Measurements from ENCODE around the gene SYCP2.

Gene SYCP2

DNA sequence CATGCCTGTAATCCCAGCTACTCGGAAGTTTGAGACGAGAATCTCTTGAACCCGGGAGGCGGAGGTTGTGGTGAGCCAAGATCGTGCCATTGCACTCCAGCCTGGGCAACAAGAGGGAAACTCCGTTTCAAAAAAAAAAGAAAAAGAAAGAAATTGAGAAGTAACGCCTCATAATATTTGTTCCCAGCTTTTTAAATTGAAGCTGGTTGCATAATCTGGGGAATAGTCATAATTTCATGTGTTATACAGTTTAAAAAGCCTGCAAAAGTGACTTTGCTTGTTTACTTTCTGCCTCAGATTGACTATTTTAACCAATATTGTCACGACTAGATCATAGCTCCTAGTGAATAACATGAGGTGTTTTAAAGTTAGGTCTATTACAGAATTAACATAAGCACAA lies 13.9 kb upstream of the SYCP2 start:
- no peak overlapping the region for H3K27ac ChIP-seq
- DNase-seq (ENCODE audit: low read depth, low spot score), result no peak

DNA sequence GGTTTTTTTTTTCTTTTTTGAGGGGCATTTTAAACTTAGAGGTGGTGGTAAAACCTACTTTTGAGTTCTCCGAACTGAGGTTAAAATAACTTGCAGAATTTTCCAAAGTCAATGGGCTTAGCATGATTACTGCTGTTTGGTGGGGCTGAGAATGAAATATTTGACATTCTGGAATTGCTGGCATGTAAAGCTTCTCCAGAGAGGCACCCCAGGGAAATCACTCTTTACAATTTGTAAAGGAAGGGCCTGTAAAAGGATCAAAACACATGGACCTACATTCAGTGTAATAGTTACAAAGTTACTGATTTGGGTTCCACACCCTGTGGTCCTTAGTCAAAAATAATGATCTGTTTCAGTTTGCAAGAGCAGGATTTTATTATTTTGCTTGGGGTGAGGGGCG lies 12.3 kb upstream of the SYCP2 start:
- H3K27ac ChIP-seq, result no peak overlapping the region
- DNase-seq (ENCODE audit: low read depth, low spot score), result no peak

DNA sequence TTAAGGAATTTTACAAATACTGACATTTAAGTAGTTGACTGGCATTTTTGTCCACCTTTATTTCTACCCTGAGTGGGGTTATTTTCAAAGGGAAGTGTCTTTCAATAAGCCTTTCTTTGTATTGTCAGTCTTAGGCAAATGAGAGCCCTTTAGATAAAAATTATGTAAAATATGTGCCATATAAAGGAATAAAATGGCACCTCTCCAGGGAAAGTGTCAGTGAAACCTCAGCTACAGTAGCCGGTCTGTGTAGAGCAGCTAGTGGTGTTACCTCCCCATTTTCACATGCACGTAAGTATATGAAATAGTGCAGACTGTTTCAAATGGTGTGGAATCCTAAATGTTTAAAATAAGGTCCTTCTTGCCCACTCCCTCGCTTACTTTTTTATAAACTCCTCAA lies 11.7 kb upstream of the SYCP2 start:
- DNase-seq (ENCODE audit: low read depth, low spot score), result no peak
- H3K27ac ChIP-seq, result no peak overlapping the region

DNA sequence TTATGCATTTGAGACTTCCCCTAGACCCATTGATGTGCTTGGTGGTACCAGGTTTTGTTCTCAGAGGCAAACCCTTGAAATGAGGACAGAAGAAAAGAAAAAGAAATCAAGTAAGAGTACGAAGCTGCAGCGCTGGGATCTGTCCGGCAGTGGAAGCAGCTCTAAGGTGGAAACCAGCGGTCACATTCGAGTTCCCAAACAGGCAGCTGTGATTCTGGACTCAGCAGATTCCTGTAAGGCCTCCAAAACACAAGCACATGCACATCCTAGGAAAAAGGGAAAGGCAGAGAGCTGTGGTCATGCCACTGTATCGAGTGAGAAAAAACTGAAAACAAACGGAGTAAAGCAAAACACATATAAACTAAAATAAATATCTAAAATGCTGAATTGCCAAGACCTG lies 11.3 kb upstream of the SYCP2 start:
- DNase-seq (ENCODE audit: low read depth, low spot score), result no peak
- H3K27ac ChIP-seq, result no peak overlapping the region

DNA sequence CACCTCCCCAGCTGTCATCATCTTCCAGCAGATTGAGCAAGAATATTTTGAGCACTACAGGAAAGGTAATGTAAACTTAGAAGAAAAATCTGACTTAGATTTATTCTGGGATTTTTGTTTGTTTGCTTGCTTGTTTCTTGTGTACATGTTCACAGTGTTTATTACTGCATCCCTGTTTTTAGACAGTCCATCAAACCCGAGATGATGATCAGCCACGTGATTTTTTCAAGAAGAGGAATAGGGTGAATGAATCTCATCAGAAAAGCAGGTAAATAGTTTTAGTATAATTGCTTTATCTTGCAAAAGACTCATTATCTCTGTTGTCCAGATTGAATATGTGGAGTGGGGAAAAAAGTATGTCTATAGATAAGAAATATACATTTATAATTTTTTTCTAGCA lies 8.8 kb upstream of the SYCP2 start:
- H3K27ac ChIP-seq, result no peak overlapping the region
- DNase-seq (ENCODE audit: low read depth, low spot score), result no peak

DNA sequence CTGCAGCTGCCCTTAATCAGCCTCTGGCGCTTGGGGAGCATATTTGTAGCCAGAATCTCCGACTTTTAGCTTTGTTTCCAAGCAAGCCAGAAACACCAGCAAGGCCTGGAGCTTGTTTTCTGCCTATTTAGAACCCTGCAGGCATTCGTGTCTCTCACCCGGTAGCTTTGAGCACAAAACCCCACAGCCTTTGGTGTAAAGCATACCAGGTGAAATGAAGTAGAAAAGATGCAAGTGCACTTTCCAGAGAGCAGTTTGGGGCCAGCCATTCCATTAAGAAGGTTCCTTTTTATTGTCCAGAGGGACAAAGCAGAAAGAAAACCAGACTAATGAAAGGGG lies 7.5 kb upstream of the SYCP2 start:
- DNase-seq (ENCODE audit: low read depth, low spot score), result no peak

DNA sequence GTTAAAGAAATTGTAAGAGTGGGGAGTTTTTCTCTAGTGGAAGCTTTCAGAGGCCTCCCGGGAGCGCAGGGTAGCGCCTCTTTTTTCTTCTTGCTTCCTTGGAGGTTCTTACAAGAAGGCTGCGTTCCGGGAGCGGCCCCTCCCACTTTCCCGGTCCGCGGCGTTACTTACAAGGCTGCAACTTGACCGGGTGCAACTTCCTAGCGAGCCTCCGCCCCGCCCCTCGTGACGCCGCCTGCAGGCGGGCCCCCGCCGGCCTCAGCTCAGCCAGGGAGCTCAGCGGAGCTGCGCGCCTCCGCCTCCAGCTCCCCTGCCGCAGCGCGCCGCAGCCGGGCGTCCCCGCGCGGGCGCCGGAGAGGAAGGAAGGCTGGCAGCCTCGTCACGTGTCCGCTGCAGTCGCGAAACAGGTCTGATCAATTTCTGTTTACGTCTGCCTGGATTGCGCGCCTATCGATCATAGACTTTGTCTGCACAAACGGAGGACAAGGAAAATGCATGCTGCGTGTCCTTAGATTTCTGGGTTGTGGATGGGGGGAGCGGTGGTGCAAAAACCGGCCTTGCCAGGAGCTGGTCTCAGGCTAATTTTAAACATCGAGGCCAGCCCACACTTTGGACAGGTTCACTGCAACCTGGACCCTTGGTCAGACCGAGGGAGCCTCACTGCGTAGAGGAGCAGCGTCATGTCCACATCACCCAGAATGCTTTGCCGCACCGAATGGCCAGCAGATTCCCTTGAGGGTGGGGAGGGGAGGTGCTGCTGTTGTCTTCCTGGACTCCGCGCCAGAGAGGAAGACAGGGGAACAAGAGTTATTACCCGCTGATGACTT lies 6.9 kb upstream of the SYCP2 start, which contains the start of the genes FAM217B and PPP1R3D:
Gene FAM217B, plus strand, starts transcription at position 261 of the 827 bp plus-strand sequence. CDS start 3,555 bp downstream, outside the sequence.
Gene PPP1R3D, minus strand, starts transcription at position 177 of the 827 bp plus-strand sequence. CDS start 374 bp downstream, outside the sequence.
- peak; percentile 89 for DNase-seq (ENCODE audit: low read depth, low spot score)
- H3K27ac ChIP-seq, result peak within 1 kb of the TSS; percentile 90

More for the DNA sequence above, 7.5 kb upstream of the SYCP2 start:
- peak overlapping the region; percentile 90 for H3K27ac ChIP-seq

DNA sequence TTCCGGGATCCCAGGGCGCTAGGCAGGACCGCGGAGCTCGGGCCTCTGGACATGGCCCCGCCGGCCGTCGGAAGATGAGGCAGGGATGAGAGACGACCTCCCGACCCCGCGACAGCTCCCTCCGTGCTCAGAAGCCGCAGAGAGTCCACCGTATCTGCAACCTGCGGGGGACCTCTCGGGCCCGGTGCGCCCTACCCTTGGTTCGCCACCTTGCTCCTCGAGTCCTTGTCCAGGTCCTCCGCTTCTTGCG lies 6.4 kb upstream of the SYCP2 start:
- H3K27ac ChIP-seq, result peak overlapping the region; percentile 90
- DNase-seq (ENCODE audit: low read depth, low spot score), result no peak

DNA sequence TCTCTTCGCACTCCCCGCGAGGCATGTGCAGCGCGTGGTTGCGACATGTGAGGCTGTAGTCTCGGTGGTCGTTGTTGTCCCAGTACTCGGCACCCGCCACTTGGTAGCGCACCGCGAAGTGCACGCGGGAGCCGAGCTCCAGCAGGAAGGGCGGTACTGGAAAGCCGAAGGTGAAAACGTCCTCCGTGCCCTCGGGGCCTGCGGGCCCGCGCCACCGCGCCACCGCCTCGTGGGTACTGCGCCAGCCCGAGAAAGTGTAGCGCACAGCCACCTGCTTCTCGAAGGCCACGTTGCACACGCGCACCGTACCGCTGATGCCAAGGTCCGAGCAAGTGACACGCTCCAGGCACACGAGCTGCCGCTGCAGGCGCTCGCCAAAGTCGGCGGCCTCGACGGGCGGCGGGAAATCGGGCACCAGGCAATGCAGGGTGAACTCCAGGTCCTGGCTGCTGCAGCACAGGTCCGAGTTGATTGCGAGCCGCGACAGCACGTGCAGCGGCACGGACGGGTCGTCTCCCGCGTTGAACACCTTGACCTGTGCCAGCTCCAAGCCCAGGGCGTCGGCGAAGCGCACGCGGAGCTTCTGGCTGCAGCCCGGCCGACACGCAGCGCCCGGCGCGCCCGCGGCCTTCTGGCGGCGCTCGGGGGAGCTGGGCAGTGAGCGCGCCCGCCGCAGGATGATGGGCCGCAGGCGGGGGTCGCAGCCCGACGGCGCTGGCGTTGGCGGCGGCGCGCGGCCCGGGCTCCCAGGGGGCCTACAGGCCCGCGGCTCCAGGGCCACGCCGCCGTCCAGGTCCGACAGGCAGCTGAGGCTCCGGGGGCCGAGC lies 5.8 kb upstream of the SYCP2 start:
- peak overlapping the region; percentile 90 for H3K27ac ChIP-seq
- DNase-seq (ENCODE audit: low read depth, low spot score), result no peak

DNA sequence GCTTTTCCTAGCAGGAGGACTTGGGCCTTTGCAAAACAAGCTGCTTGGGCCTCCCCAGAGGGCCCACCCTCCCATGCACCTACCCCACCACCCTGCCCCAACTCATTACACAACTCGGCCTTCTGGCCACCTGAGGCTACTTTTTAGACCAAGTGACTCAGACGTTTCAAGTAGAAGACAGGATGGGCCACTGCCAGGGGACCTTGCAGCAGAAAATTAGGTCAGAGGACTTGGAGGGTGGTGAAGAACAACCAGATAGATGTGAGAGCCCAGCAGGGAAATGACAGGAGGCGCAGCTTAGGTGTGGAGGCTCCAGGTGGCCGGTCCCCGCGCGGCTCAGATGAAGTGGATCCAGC lies 5.2 kb upstream of the SYCP2 start:
- DNase-seq (ENCODE audit: low read depth, low spot score), result no peak
- peak overlapping the region; percentile 90 for H3K27ac ChIP-seq

DNA sequence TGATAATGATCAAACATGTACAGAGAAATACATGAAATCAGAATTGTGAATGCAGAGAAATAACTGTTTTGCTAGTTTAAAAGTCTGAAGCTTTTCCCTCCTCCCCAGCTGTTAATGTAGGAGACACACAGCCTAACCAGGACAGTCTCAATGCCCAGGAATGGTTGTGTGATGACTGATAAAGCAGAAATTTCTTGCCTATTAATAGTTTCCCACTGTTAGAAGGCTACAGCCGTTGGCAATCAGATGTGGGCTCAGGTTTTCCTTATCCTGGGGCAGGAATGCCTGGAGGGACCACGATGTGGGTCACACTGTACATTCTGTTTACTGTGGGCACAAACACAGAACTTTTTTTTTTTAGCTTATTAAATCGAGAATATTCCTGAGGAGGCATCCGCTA lies 4.8 kb upstream of the SYCP2 start:
- no peak for DNase-seq (ENCODE audit: low read depth, low spot score)
- peak overlapping the region; percentile 90 for H3K27ac ChIP-seq

DNA sequence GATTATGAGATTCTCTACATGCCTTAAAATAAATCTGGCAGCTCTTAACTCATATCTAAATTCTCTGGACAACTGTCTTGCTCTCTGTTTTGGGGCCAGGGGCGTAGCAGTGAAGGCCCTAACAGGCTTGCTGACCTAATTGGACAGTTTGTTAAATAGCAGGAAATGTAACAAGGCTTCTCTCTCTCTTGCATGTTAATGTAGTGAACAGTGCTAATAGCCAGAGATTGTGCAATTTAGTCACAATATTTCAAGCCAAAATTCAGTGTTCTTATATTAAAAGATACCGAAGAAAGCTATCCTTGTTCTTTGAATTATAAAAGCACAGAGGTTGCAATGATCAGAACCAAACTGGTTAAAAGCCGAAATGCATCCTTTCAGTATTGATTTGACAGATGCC lies 3.7 kb upstream of the SYCP2 start:
- no peak for DNase-seq (ENCODE audit: low read depth, low spot score)
- H3K27ac ChIP-seq, result no peak overlapping the region

DNA sequence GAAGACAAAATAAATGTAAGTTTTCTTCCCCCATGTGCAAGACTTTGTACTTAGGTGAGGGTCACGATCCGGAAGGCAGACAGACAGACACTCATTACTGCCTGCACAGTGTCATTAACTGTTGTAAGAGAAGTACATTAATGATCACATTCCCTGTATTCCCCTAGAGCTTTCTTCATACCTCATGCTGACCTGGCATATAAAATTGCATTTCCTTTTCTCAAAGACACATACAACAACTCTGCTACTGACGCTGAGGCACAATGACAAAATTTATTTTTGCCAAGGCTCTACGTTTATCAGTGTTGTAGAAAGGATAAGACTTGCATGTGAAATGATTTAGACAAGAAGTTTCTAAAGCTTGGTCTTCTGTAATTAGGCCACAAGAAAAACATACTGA lies 3.0 kb upstream of the SYCP2 start:
- H3K27ac ChIP-seq, result no peak overlapping the region
- DNase-seq (ENCODE audit: low read depth, low spot score), result no peak

DNA sequence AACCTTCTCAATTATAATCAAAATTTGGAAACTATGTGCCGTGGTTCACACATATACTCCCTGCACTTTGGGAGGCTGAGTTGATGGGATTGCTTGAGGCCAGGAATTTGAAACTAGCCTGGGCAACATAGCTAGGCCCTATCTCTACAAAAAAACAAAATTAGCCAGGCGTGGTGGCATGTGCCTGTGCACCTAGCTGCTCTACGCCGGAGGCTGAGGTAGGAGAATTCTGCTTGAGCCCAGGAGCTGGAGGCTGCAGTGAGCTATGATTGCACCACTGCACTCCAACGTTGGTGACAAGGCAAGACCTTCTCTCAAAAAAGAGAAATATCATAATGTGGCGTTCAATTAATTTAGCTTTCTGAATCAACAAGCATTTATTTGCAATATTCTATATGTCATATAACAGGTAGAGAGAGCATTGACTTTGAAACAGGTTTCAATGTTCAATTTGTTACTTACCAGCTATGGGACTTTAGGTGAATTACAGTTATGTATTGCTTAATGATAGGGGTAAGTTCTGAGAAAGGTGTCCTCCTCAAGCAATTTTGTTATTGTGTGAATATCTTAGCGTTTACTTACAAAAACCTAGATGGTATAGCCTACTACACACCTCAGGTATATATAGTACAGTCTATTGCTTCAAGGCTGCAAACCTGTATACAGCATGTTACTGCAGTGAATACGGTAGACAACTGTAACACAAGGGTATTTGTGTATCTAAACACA lies 2.2 kb upstream of the SYCP2 start:
- no peak for DNase-seq (ENCODE audit: low read depth, low spot score)
- no peak overlapping the region for H3K27ac ChIP-seq

DNA sequence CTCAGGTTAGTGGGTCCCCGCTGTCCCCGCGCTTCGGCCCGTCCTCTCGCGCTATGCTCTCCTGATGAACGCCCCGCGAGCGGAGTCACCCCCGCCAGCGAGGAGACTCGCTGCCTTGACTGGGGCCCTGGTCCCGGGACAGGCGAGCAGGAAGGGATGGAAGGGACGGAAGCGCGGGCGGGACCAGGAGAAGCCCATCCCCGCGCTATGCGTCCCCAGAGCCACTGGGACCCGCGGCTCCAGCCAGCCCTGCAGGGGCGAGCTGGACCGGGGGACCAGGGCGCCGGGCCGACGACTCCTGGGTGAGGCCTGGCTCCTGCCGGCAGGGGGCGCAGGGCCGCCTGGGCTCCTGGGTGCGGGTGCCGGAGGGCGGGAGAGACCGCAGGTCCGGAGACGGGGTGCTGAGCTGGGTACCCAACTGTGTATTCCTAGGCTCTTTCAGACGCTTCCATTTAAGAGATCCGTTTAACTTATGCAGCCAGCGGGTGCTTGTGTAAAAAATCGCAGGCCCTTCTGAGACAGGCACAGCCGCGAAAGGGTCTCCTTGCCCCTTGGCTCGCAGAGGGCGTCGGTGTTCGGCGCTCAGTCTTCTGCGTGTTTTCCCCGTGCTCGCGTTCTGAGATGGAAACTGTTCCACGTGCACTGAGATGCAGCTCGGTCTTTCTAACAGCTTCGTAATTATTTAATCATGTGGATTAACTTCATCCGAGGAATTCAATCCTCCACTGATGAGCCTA lies 580 bp upstream of the SYCP2 start:
- no peak overlapping the region for H3K27ac ChIP-seq
- DNase-seq (ENCODE audit: low read depth, low spot score), result no peak

DNA sequence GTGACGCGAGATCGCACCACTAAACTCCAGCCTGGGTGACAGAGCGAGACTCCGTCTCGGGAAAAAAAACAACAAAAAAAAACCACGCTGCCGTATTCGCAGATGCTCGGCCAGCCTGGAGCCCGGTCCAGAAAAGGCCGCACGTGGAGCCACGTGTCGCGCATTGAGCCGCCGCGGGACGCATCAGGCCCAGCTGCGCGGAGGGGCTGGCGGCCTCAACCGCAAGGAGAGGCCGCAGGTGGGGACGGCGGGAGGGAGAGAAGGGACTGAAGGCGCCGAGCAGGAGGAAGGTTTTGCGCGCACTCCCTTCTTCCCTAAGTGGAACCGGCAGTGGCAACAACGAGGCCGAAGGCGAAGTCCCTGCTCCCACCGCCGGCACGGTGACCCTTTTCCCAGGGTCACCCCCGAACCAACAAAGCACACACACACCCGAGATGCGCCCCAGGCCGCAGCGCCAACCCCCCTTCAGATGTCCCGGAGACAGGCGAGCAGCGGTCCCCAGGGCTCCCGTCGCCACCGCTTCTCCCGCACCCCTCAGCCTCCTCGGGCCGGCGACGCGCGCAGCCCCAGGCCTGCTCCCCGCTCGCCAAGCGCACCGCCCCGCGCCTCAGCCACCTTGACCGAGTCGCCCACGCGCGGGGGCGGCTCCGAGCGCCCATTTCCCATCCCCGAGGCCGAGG lies 681 bp downstream of the SYCP2 start:
- H3K27ac ChIP-seq, result no peak overlapping the region

DNA sequence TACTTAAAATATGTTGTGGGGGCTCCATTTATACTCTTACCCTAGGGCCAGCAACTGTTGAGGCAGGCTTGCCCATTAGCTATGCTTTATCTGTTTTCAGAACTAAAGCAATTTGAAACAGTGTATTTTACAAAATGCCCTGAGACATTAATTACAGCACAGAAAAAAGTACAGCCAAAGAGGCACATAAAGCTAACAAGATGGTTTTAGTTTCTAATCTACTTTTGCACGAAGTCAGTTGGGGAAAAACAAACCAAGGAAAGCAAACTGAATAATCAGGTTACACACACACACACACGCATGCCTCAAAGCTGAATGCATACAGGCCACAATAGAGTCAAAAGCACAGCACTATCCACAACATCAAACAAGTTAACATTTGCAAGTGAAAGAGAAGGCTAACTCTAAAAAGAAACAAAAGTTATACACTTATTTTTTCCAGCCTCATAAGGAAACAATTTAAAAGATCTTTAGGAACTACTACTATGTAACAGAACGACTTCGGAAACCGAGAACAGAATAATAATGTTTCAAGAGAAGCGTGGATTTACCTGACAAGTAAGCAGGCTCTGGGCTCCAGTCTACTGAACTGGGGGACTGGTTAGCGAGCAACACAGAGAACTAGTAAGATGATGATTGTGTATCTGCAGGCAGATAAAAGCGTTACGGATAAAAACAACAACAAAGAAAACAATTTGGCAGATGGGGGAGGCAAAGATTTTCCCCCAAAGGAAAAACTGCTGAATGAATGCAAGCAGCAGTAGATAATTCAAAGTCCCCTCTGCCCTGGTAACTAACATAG lies 1.7 kb downstream of the SYCP2 start:
- H3K27ac ChIP-seq, result no peak overlapping the region
- no peak for DNase-seq (ENCODE audit: low read depth, low spot score)

More for the DNA sequence above, 681 bp downstream of the SYCP2 start:
- no peak for DNase-seq (ENCODE audit: low read depth, low spot score)

DNA sequence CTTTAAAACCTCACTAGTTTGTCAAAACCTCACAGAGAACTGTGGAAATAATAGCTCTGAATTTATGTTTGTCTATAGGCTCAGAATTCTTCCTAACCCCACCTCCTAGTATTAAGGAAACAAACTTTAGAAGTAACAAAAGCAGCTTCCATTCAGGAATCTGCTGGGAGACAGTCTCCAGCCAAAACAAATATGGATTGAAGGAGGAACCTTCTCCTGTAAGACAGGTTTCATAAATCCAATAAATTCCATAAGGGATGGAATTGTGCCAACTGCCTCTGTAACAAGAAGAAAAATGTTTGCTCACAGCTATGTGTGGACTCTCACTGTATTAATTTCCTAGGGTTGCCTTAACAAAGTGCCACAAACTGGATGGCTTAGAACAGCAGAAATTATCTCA lies 7.5 kb downstream of the SYCP2 start:
- DNase-seq (ENCODE audit: low read depth, low spot score), result no peak
- no peak overlapping the region for H3K27ac ChIP-seq

DNA sequence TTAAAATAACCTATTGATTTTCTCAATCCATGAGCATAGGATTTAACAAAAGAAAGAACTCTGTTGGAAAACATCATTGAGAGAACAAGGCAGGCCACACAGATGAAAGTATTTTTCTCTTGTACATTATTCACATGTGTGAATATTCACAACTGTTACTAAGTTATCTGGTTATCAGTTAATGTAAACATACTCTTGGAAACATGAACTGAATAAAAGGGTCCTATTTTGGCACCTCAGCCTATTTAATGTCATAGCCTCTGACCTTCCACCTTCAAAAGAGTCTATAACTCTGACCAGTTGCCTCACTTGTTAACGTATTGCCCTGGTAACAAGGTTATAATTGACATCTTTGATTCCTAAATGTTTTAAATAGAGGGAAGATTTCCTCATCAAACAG lies 8.1 kb downstream of the SYCP2 start:
- no peak overlapping the region for H3K27ac ChIP-seq
- DNase-seq (ENCODE audit: low read depth, low spot score), result no peak

All from epithelial cell of prostate (primary cell).